Activated naive CD8-positive, alpha-beta T cell treated with anti-CD3 and anti-CD28 coated beads for 36 hours (primary cell): Measurements from ENCODE around the gene ATG10. TPM values are rescaled to one million over a fixed set of nuclear protein-coding genes. Genes with fewer than 3 reads are reported as not detected.
A peak's percentile ranks its signal among the peaks of the same experiment; 100 is the strongest.
"Not testable (repeated sequence)": the region's sequence is repeated elsewhere in the genome, so short reads cannot be mapped to it uniquely, and the experiment has no call there.

Experiments
- DNase-seq: peaks from one replicate; pipeline ENCODE4 v3.0.0; 2021
- H3K27ac Mint-ChIP-seq: one replicate; pipeline ENCODE4 v1.8.0; 2022; ENCODE audit warnings: mild to moderate bottlenecking, moderate library complexity, mixed read lengths
- H3K27me3 Mint-ChIP-seq: one replicate; pipeline ENCODE4 v1.8.0; 2022; ENCODE audit warnings: mild to moderate bottlenecking, mixed read lengths
- H3K36me3 Mint-ChIP-seq: one replicate; pipeline ENCODE4 v1.8.0; 2021; ENCODE audit warnings: mild to moderate bottlenecking, mixed read lengths
- H3K4me1 Mint-ChIP-seq: one replicate; pipeline ENCODE4 v1.8.0; 2021; ENCODE audit warnings: mixed read lengths
- H3K4me3 Mint-ChIP-seq: one replicate; pipeline ENCODE4 v1.8.0; 2022; ENCODE audit warnings: mild to moderate bottlenecking, moderate library complexity, mixed read lengths
- H3K9me3 Mint-ChIP-seq: one replicate; pipeline ENCODE4 v1.8.0; 2022; ENCODE audit warnings: mixed read lengths
- total RNA-seq, 2 experiments: library from RNA; stranded (reverse); gene quantifications; one replicate each; pipeline ENCODE4 v1.2.3, GENCODE V29; 2021

The ATG10 gene
- total RNA-seq, 2 experiments from 2014 or later: 9.3 to 10.7 TPM

GRCh38 chr5:82267297-82267933 is 295.6 kb downstream of the ATG10 start:
- H3K36me3 Mint-ChIP-seq: peaks cover 45% of the 10 kb centered on the region
- not testable (repeated sequence) for DNase-seq, H3K9me3 Mint-ChIP-seq, H3K4me1 Mint-ChIP-seq, H3K27ac Mint-ChIP-seq, H3K27me3 Mint-ChIP-seq, H3K4me3 Mint-ChIP-seq

DNA sequence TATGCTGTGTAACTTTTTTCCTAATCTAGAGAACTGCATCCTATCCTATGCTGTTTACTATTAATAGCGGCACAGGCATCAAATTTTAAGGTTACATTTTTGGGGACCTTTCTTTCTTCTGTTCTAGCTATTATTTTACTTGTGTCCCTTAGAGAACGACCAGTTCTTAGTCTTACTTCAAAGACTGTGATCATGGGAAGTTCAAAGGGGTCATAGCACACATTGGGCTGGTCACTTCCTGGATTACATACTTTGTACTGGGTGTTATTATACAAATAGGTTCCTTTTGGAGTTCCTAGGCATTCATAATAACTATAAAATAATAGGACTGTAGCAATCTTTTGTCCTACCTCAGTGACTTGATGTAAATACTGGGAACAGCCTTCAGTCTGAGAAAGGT is 297.5 kb downstream of the ATG10 start:
- not testable (repeated sequence) for H3K4me3 Mint-ChIP-seq, DNase-seq, H3K27me3 Mint-ChIP-seq, H3K4me1 Mint-ChIP-seq, H3K27ac Mint-ChIP-seq, H3K9me3 Mint-ChIP-seq
- peaks cover 63% of the 10 kb centered on the region for H3K36me3 Mint-ChIP-seq

GRCh38 chr5:82272571-82273356 is 300.9 kb downstream of the ATG10 start:
- H3K27ac Mint-ChIP-seq: peak overlapping the region; percentile 26
- H3K27me3 Mint-ChIP-seq, H3K4me3 Mint-ChIP-seq, H3K9me3 Mint-ChIP-seq, DNase-seq: not testable (repeated sequence)
- H3K4me1 Mint-ChIP-seq: peaks cover 19% of the 10 kb centered on the region
- peaks cover 87% of the 10 kb centered on the region for H3K36me3 Mint-ChIP-seq

DNA sequence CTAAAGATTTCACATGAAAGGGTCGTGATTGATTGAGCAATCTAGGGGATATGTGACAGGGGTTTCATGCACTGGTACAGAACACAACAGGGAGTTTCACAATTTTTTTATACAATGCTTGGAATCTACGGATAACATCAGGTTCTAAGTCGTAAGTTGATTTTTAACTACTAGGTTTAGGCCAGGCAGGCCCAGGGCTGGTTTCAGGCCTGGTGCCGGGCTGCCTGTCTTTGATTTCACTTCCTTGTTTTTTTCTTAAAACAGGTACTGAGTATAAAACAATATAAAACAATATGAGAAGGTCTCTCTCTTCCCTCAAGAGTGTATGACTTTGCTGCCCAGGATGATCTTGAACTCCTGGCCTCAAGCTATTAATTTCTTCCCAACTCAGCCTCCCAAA is 301.6 kb downstream of the ATG10 start:
- H3K9me3 Mint-ChIP-seq, H3K27ac Mint-ChIP-seq, H3K27me3 Mint-ChIP-seq, DNase-seq, H3K4me3 Mint-ChIP-seq: not testable (repeated sequence)
- peaks cover 21% of the 10 kb centered on the region for H3K4me1 Mint-ChIP-seq
- H3K36me3 Mint-ChIP-seq: peaks cover 86% of the 10 kb centered on the region

- H3K9me3 Mint-ChIP-seq: peaks cover 3% of the 10 kb centered on the region
- no peaks in the 10 kb centered on the region for H3K27me3 Mint-ChIP-seq
- H3K4me1 Mint-ChIP-seq: peaks cover 25% of the 10 kb centered on the region
- peak overlapping the region; percentile 91 for H3K4me3 Mint-ChIP-seq
- H3K27ac Mint-ChIP-seq: peak overlapping the region; percentile 87
- peaks cover 77% of the 10 kb centered on the region for H3K36me3 Mint-ChIP-seq
- peak; percentile 14 for DNase-seq
Measured at GRCh38 chr5:82274343-82275211, 302.8 kb downstream of the ATG10 start.

GRCh38 chr5:82275216-82275664 is 303.4 kb downstream of the ATG10 start:
- H3K27me3 Mint-ChIP-seq: no peaks in the 10 kb centered on the region
- DNase-seq: no peak
- H3K4me1 Mint-ChIP-seq: peaks cover 30% of the 10 kb centered on the region
- peaks cover 76% of the 10 kb centered on the region for H3K36me3 Mint-ChIP-seq
- peaks cover 3% of the 10 kb centered on the region for H3K9me3 Mint-ChIP-seq
- peak overlapping the region; percentile 91 for H3K4me3 Mint-ChIP-seq
- H3K27ac Mint-ChIP-seq: peak overlapping the region; percentile 87

DNA sequence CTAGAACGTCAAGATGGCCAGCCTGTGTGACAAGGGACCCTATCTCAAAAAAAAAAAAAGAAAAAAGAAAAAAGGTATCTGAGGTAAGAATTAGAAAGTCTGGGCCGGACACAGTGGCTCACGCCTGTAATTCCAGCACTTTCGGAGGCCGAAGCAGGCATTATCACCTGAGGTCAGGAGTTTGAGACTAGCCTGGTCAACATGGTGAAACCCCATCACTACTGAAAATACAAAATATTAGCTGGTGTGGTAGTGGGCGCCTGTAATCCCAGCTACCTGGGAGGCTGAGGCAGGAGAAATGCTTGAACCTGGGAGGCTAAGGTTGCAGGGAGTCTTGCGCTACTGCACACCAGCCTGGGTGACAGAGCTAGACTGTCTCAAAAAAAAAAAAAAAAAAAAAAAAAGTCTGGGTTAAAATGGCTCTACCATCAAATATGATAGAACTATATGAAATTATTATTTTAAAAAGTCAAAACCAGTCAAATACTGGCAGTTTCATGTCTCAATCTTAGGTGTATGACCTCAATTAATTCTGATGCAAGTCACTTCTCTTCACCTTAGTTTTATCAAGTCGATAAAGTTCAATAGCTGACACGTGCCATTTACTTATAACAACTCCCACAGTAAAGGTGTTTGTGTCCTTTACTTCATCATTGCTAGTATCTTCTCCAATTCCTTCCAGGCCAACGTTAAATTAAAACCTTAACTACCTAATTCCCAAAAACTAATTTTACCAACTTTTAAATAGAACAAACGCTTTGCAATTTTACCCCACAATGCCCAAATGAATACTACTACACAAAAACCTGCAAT is 305.2 kb downstream of the ATG10 start:
- peak overlapping the region; percentile 91 for H3K4me3 Mint-ChIP-seq
- no peak for DNase-seq
- peaks cover 40% of the 10 kb centered on the region for H3K4me1 Mint-ChIP-seq
- H3K27ac Mint-ChIP-seq: peak overlapping the region; percentile 99
- H3K36me3 Mint-ChIP-seq: peaks cover 79% of the 10 kb centered on the region
- peaks cover 3% of the 10 kb centered on the region for H3K9me3 Mint-ChIP-seq
- H3K27me3 Mint-ChIP-seq: no peaks in the 10 kb centered on the region

DNA sequence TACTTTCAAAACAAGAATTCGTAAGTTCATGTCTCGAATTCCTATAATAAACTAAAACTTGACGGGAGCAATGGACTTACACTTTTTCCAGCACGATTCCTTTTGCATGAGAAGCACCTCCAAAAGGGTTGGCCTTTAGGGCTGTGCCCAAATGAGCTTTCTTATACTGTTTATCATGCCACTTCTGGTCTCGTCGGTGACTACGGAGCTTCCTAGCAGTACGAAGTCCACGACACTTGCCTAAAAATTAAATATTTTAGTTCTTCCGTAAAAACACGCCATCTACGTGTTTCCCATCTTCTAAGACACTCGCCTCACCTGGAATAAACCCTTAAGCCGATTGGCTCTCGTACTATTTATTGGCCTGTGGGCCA is 305.8 kb downstream of the ATG10 start:
- peaks cover 2% of the 10 kb centered on the region for H3K9me3 Mint-ChIP-seq
- no peak for DNase-seq
- H3K36me3 Mint-ChIP-seq: peaks cover 75% of the 10 kb centered on the region
- H3K4me3 Mint-ChIP-seq: peak overlapping the region; percentile 91
- no peaks in the 10 kb centered on the region for H3K27me3 Mint-ChIP-seq
- H3K27ac Mint-ChIP-seq: peak overlapping the region; percentile 99
- H3K4me1 Mint-ChIP-seq: peaks cover 36% of the 10 kb centered on the region

- Mint-ChIP-seq H3K27ac (peak within 1 kb of the TSS; percentile 99), H3K36me3 (peaks cover 70% of the 10 kb centered on the region), H3K4me1 (peaks cover 36% of the 10 kb centered on the region), H3K27me3 (no peaks in the 10 kb centered on the region), H3K4me3 (peak within 1 kb of the TSS; percentile 91), H3K9me3 (peaks cover 2% of the 10 kb centered on the region)
- DNase-seq: peak; percentile 88
Measured at GRCh38 chr5:82277987-82278710, 306.3 kb downstream of the ATG10 start, which contains the start of gene RPS23. Gene RPS23 (minus strand): TSS chr5:82278354. CDS start chr5:82278323, 31 bp downstream.

DNA sequence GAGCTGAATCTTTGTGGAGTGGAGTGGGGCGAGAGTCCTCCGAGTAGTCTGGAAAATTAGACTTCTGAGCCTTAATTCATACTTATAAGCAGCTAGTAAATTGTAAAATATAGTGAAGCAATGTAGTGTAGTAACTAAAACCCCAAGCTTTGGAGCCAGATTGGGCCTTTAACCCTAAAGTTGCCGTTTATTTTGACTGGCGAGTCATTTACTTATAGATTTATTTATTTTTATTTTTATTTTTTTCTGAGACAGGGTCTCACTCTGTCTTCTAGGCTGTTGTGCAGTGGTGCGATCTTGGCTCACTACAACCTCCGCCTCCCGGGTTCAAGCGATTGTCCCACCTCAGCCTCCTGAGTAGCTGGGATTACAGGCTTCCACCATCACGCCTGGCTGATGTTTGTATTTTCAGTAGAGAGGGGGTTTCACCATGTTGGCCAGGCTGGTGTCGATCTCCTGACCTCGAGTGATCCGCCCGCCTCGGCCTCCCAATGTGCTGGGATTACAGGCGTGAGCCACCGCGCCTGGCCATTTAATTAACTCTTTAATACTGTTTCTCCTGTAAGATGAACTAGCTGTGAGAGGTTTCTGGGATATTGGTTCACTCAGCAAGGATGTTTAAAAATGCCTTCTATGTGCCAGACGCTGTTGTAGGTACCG is 307.0 kb downstream of the ATG10 start:
- peak overlapping the region; percentile 91 for H3K4me3 Mint-ChIP-seq
- peaks cover 2% of the 10 kb centered on the region for H3K9me3 Mint-ChIP-seq
- DNase-seq: no peak
- H3K4me1 Mint-ChIP-seq: peaks cover 36% of the 10 kb centered on the region
- H3K27ac Mint-ChIP-seq: peak overlapping the region; percentile 99
- H3K36me3 Mint-ChIP-seq: peaks cover 63% of the 10 kb centered on the region
- H3K27me3 Mint-ChIP-seq: no peaks in the 10 kb centered on the region

DNA sequence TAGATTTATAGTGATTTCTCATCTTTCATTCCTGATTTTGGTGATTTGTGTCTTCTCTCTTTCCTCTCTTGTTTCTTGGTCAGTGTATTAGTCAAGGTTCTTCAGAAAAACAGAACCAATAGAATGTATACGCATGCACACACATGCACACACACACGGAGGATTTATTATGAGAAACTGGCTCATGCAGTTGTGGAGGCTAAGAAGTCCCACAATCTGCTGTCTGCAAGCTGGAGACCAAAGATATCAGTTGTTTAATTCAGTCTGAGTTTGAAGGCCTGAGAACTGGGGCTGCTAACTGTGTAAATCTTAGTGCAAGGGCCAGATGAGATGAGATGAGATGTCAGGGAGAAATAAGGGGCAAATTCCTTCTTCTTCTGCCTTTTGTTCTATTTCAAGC is 312.1 kb downstream of the ATG10 start:
- H3K36me3 Mint-ChIP-seq: peaks cover 18% of the 10 kb centered on the region
- H3K4me1 Mint-ChIP-seq: peaks cover 19% of the 10 kb centered on the region
- no peaks in the 10 kb centered on the region for H3K27me3 Mint-ChIP-seq
- H3K27ac Mint-ChIP-seq: no peak overlapping the region
- H3K9me3 Mint-ChIP-seq: no peaks in the 10 kb centered on the region
- no peak for DNase-seq
- H3K4me3 Mint-ChIP-seq: no peak overlapping the region

GRCh38 chr5:82285206-82285605 is 313.4 kb downstream of the ATG10 start:
- Mint-ChIP-seq H3K9me3 (no peaks in the 10 kb centered on the region), H3K4me1 (peaks cover 12% of the 10 kb centered on the region), H3K27me3 (no peaks in the 10 kb centered on the region), H3K27ac (no peak overlapping the region), H3K36me3 (peaks cover 13% of the 10 kb centered on the region), H3K4me3 (no peak overlapping the region)
- no peak for DNase-seq

DNA sequence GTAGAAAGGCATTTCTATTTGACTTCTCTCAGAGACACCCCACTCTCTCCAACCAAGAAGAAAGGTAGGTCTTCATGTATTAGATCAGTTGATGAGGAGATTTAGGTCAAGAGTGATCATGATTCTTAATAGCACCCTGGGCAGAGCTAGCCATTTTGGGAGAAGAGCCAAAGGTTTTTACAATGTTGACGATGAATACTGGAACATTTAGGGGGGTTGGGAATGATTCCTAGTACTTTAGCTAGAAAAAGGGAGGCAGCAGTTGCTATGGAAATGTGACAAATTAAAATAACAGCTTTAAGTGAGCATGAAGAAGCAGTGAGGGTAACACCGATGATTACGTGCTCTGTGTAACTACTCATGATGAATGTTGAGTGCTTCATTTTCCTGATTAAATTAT is 315.8 kb downstream of the ATG10 start:
- no peak for DNase-seq
- Mint-ChIP-seq H3K9me3 (no peaks in the 10 kb centered on the region), H3K27ac (no peak overlapping the region), H3K27me3 (no peaks in the 10 kb centered on the region), H3K36me3 (no peaks in the 10 kb centered on the region), H3K4me1 (peaks cover 2% of the 10 kb centered on the region), H3K4me3 (no peak overlapping the region)
